B cell (primary cell): Measurements from ENCODE around the gene HDAC5. TPM values are rescaled to one million over a fixed set of nuclear protein-coding genes. Genes with fewer than 3 reads are reported as not detected.

Experiments used
- ATAC-seq: fragments of 200-7000 bp; cut with Tn5 transposase; one replicate; pipeline ENCODE4 v1.10.0; 2021; ENCODE audit warnings: low read depth, mild to moderate bottlenecking, moderate number of reproducible peaks, moderate library complexity
- CTCF ChIA-PET: fragments of 350-600 bp; sonication (Branson Sonifier 250); formaldehyde crosslinking; loops from one replicate; lab custom pipeline; 2021; ENCODE audit warnings: antibody characterized with exemption, inconsistent platforms; lab: Charles Lee
- POLR2A ChIA-PET: fragments of 350-600 bp; sonication (Branson Sonifier 250); formaldehyde crosslinking; loops from one replicate; lab custom pipeline; 2021; ENCODE audit warnings: antibody characterized with exemption; lab: Charles Lee
- DNase-seq: peaks from one replicate; pipeline ENCODE4 v3.0.0; 2013
- H2AFZ ChIP-seq: 2 replicates; pipeline ENCODE4 v1.6.1; 2012; ENCODE audit warnings: mild to moderate bottlenecking, low read depth, low read length; ENCODE audit not compliant: insufficient read depth, poor library complexity, severe bottlenecking
- H3K27ac ChIP-seq, 2 donors: 1 replicate in 1 of 2; 2 replicates in 1 of 2; pipeline ENCODE4 v1.5.1; 2012 to 2013; ENCODE audit warnings: low read length in 2 of 2, mild to moderate bottlenecking in 2 of 2, moderate library complexity in 1 of 2
- H3K27me3 ChIP-seq, 4 experiments: fragments of 200-600 bp in 1 of 4; sonication (generic) in 1 of 4; replicated peaks in 1 of 4; 1 replicate in 2 of 4; 2 replicates in 2 of 4; pipeline versions ENCODE4 v1.6.1 to v1.7.0; 2013 to 2016; ENCODE audit warnings: low read length in 3 of 4, mild to moderate bottlenecking in 2 of 4, mixed read lengths in 1 of 4, moderate library complexity in 1 of 4; ENCODE audit not compliant: insufficient read depth in 4 of 4, control insufficient read depth in 3 of 4; ENCODE audit errors: control extremely low read depth in 1 of 4
- H3K36me3 ChIP-seq, 2 experiments: replicated peaks in 1 of 2; 1 replicate in 1 of 2; 2 replicates in 1 of 2; pipeline versions ENCODE4 v1.6.1 to v1.7.1; 2013; ENCODE audit warnings: low read length in 1 of 2; ENCODE audit not compliant: insufficient read depth in 2 of 2, control insufficient read depth in 1 of 2; ENCODE audit errors: control extremely low read depth in 1 of 2, extremely low read depth in 1 of 2
- H3K4me1 ChIP-seq, 2 donors: fragments of 200-600 bp in 1 of 2; sonication (generic) in 1 of 2; 1 replicate in 1 of 2; 2 replicates in 1 of 2; pipeline versions ENCODE4 v1.5.1 to v1.6.1; 2013 to 2017; ENCODE audit warnings: low read length in 2 of 2; ENCODE audit not compliant: control insufficient read depth in 2 of 2, insufficient read depth in 2 of 2
- H3K4me2 ChIP-seq: replicated peaks from 2 replicates; pipeline ENCODE3; 2012; ENCODE audit warnings: mild to moderate bottlenecking, low read depth, low read length; ENCODE audit not compliant: poor library complexity, severe bottlenecking
- H3K4me3 ChIP-seq, 5 experiments: fragments of 200-600 bp in 1 of 5; sonication (generic) in 1 of 5; 1 replicate in 3 of 5; 2 replicates in 2 of 5; pipeline versions ENCODE4 v1.5.1 to v1.7.0; 2011 to 2016; ENCODE audit warnings: low read length in 4 of 5, mild to moderate bottlenecking in 4 of 5, low read depth in 2 of 5, control low read depth in 1 of 5, moderate library complexity in 1 of 5; ENCODE audit not compliant: insufficient read depth in 1 of 5; ENCODE audit errors: control extremely low read depth in 1 of 5, extremely low read depth in 1 of 5
- H3K79me2 ChIP-seq: fragments of 200-600 bp; sonication (generic); one replicate; pipeline ENCODE4 v1.6.0; 2016; ENCODE audit warnings: low read length; ENCODE audit not compliant: control insufficient read depth, insufficient read depth
- H3K9ac ChIP-seq: fragments of 200-600 bp; sonication (generic); 2 replicates; pipeline ENCODE4 v1.6.1; 2017; ENCODE audit warnings: mild to moderate bottlenecking, low read length, moderate library complexity
- H3K9me3 ChIP-seq, 3 donors: one replicate each; pipeline versions ENCODE4 v1.6.1 to v1.7.1; 2013; ENCODE audit warnings: low read length in 2 of 3; ENCODE audit not compliant: control insufficient read depth in 2 of 3, insufficient read depth in 1 of 3; ENCODE audit errors: control extremely low read depth in 1 of 3
- H4K20me1 ChIP-seq: 2 replicates; pipeline ENCODE4 v1.6.0; 2012; ENCODE audit warnings: mild to moderate bottlenecking, low read length; ENCODE audit not compliant: insufficient read depth, control insufficient read depth, poor library complexity, severe bottlenecking
- H3K27ac Mint-ChIP-seq: one replicate; pipeline ENCODE4 v1.8.0; 2021; ENCODE audit warnings: mixed read lengths
- H3K27me3 Mint-ChIP-seq: one replicate; pipeline ENCODE4 v1.8.0; 2021; ENCODE audit warnings: mixed read lengths
- H3K4me1 Mint-ChIP-seq: one replicate; pipeline ENCODE4 v1.8.0; 2021; ENCODE audit warnings: mixed read lengths
- H3K4me3 Mint-ChIP-seq: one replicate; pipeline ENCODE4 v1.8.0; 2021; ENCODE audit warnings: mixed read lengths
- H3K9me3 Mint-ChIP-seq: one replicate; pipeline ENCODE4 v1.8.0; 2022; ENCODE audit warnings: mixed read lengths; ENCODE audit not compliant: insufficient read depth
- CTCF ChIP-seq: fragments of 200-600 bp; IDR thresholded peaks from one replicate; pipeline ENCODE4 v1.8.0; 2022; ENCODE audit warnings: antibody characterized with exemption, mild to moderate bottlenecking
- EZH2 ChIP-seq: IDR thresholded peaks from 2 replicates; pipeline ENCODE4 v1.6.1; 2012; ENCODE audit warnings: borderline replicate concordance, low read depth, mild to moderate bottlenecking, moderate library complexity, low read length; ENCODE audit not compliant: insufficient read depth, poor library complexity, severe bottlenecking
- WGBS: methylation state at CpG from one replicate; pipeline ENCODE4 v1.1.5; 2013; ENCODE audit warnings: missing lambda C conversion rate; ENCODE audit not compliant: insufficient coverage; 5-methylcytosine and 5-hydroxymethylcytosine counted together
- intact Hi-C: fragments of 100-400 bp; cut with micrococcal nuclease; formaldehyde crosslinking; loops from one replicate; pipeline ENCODE4 v1.10.0; 2022
- polyA plus RNA-seq: library from polyadenylated mRNA; depleted of rRNA; stranded (reverse); fragments of >200 nt; gene quantifications from 2 replicates; pipeline ENCODE4 v1.2.3, GENCODE V29; 2012
- total RNA-seq, 2 donors: library from RNA; stranded (reverse); fragments of 120-200 nt in 1 of 2; gene quantifications; 1 replicate in 1 of 2; 2 replicates in 1 of 2; pipeline versions ENCODE4 v1.2.3 to v1.2.4, GENCODE V29; 2013 to 2022

Gene HDAC5
- total and polyA plus RNA-seq, 2 donors (not counting 1 experiment from before 2014, with no cell fraction given), result 99.8 to 104 TPM

- H3K9me3 ChIP-seq, result no peaks in the 10 kb centered on the region
- peaks cover 99% of the 10 kb centered on the region for H4K20me1 ChIP-seq
- ATAC-seq (peak; percentile 75), DNase-seq (peak; percentile 67)
- Mint-ChIP-seq H3K27ac (peak overlapping the region; percentile 46), H3K9me3 (no peaks in the 10 kb centered on the region), H3K4me1 (peaks cover 44% of the 10 kb centered on the region), H3K27me3 (no peaks in the 10 kb centered on the region), H3K4me3 (peak overlapping the region; percentile 56)
- peaks cover 32 to 43% of the 10 kb centered on the region in 2 donors for H3K4me1 ChIP-seq
- WGBS, result 12% methylated on average over 23 of the region's 28 CpGs
- ChIA-PET POLR2A (interaction anchor here (0.6 to 0.7 kb wide), 3 partner anchors 10 to 246 kb away, joined by 3 to 7 read pairs (median 7); no protein-coding TSS in a partner anchor), CTCF (interaction anchor here (1.1 to 1.8 kb wide), 2 partner anchors 11 to 13 kb away, joined by 4 to 7 read pairs; partner anchors contain the start of gene HDAC5)
- H3K4me3 ChIP-seq, result peak overlapping the region in 4 of 5 experiments; percentile 5 to 55 (median 16)
- no peak overlapping the region for H2AFZ ChIP-seq
- H3K79me2 ChIP-seq, result peaks cover 86% of the 10 kb centered on the region
- H3K4me2 ChIP-seq, result peak overlapping the region; percentile 82
- TF ChIP-seq EZH2 (no peak), CTCF (no peak)
- peaks cover 6 to 30% of the 10 kb centered on the region in 2 experiments for H3K36me3 ChIP-seq
- peak overlapping the region; percentile 48 for H3K9ac ChIP-seq
- no peak overlapping the region for H3K27ac ChIP-seq
- no peaks in the 10 kb centered on the region for H3K27me3 ChIP-seq
- intact Hi-C loops, result no loop called here
Observed at GRCh38 chr17:44110823-44111633, 12.4 kb downstream of the HDAC5 start.
